Left cardiac atrium (tissue), 4 donors: Measurements from ENCODE around the gene NFKBIE. TPM values are rescaled to one million over a fixed set of nuclear protein-coding genes. Genes with fewer than 3 reads are reported as not detected.
"Not testable (repeated sequence)": the region's sequence is repeated elsewhere in the genome, so short reads cannot be mapped to it uniquely, and the experiment has no call there.

Experiments
- ATAC-seq, 2 donors: fragments of 200-7000 bp; cut with Tn5 transposase; one replicate each; pipeline ENCODE4 v1.9.1; 2020; ENCODE audit warnings: mild to moderate bottlenecking in 2 of 2, moderate library complexity in 2 of 2
- DNase-seq: peaks from one replicate; pipeline ENCODE4 v3.0.0-alpha.2; 2020
- intact Hi-C, 2 donors: fragments of 100-400 bp; cut with DNase I; formaldehyde crosslinking; loops; one replicate each; pipeline versions ENCODE4 v1.14.1 to v1.15.1; 2022 to 2023
- long read RNA-seq: library from polyadenylated mRNA; unstranded; transcript quantifications from one replicate; pipeline ENCODE4 v2.0.0, GENCODE V29; 2021
- total RNA-seq, 2 donors: library from RNA; stranded (reverse); fragmentation: NEBNext Ultra II Directional; extraction: Animal tissue kit (Norgen Biotek cat#: 25700); gene quantifications; one replicate each; pipeline ENCODE4 v1.2.1, GENCODE V29; 2021
- donor health status: DM: no; HTN: yes; CAD: no.
- donor health status: DM: no; HTN: yes; CAD: no; lungs with severe emphysema.
- donor health status: DM: yes; HTN: yes; CAD: no.
- donor health status: Dilated cardiomyopathy.

NFKBIE gene
- 1 to 10 TPM; 3.8 to 5.8 TPM for total RNA-seq
- long read RNA-seq, partial matches to known transcripts, result 1 of 1 reads
- long read RNA-seq, other reads (novel, unspliced or antisense), result 0 of 1 reads

- ATAC-seq, result peak; percentile 94 to 95
- intact Hi-C loops, result loop anchor here in 1 of 2 donors (10.0 kb wide), 1 partner anchor 170 kb away; no protein-coding TSS in a partner anchor
- peak; percentile 98 for DNase-seq
Measured at GRCh38 chr6:44265007-44265721, at the start of gene NFKBIE. TSS of gene NFKBIE (minus strand) at chr6:44265551. CDS start at chr6:44265346, 205 bp downstream.

- intact Hi-C loops, ATAC-seq, DNase-seq: not testable (repeated sequence)
Measured at GRCh38 chr6:44314657-44315056, 49.3 kb upstream of the NFKBIE start.

GRCh38 chr6:44312901-44313788 is 47.8 kb upstream of the NFKBIE start, which contains the start of gene AARS2:
TSS of gene AARS2 (minus strand) at chr6:44313347. CDS start at chr6:44313323, 24 bp downstream.
- ATAC-seq (peak; percentile 94 to 98), DNase-seq (peak; percentile 89)
- intact Hi-C loops, result no loop called here

- intact Hi-C loops, result no loop called here
- ATAC-seq (no peak), DNase-seq (no peak)
Measured at GRCh38 chr6:44311767-44312166, 46.4 kb upstream of the NFKBIE start.

GRCh38 chr6:44311304-44311703 is 46.0 kb upstream of the NFKBIE start:
- intact Hi-C loops, result no loop called here
- ATAC-seq, result no peak
- DNase-seq, result no peak

GRCh38 chr6:44310241-44310640 is 44.9 kb upstream of the NFKBIE start:
- intact Hi-C loops, result no loop called here
- DNase-seq, result no peak
- no peak for ATAC-seq

- intact Hi-C loops, result no loop called here
- ATAC-seq, result no peak
Measured at GRCh38 chr6:44309631-44310030, 44.3 kb upstream of the NFKBIE start.

GRCh38 chr6:44309092-44309491 is 43.7 kb upstream of the NFKBIE start:
- DNase-seq, result no peak

More at GRCh38 chr6:44309631-44310030, 44.3 kb upstream of the NFKBIE start:
- DNase-seq, result no peak

GRCh38 chr6:44307217-44307616 is 41.9 kb upstream of the NFKBIE start:
- intact Hi-C loops, result no loop called here
- DNase-seq (no peak), ATAC-seq (no peak)

More at GRCh38 chr6:44309092-44309491, 43.7 kb upstream of the NFKBIE start:
- peak in 1 of 2 donors; percentile 54 for ATAC-seq
- intact Hi-C loops, result no loop called here

GRCh38 chr6:44306710-44307109 is 41.4 kb upstream of the NFKBIE start:
- intact Hi-C loops, result no loop called here
- no peak for DNase-seq
- no peak for ATAC-seq

- DNase-seq (no peak), ATAC-seq (no peak)
- intact Hi-C loops, result no loop called here
Measured at GRCh38 chr6:44305200-44305725, 39.9 kb upstream of the NFKBIE start.

GRCh38 chr6:44304282-44305199 is 39.2 kb upstream of the NFKBIE start:
- peak in 1 of 2 donors; percentile 10 for ATAC-seq
- intact Hi-C loops, result no loop called here
- DNase-seq, result peak; percentile 33

GRCh38 chr6:44303842-44304241 is 38.5 kb upstream of the NFKBIE start:
- no peak for ATAC-seq
- intact Hi-C loops, result no loop called here
- no peak for DNase-seq

GRCh38 chr6:44302856-44303255 is 37.5 kb upstream of the NFKBIE start:
- no peak for DNase-seq
- no peak for ATAC-seq
- intact Hi-C loops, result no loop called here

GRCh38 chr6:44301782-44302564 is 36.6 kb upstream of the NFKBIE start:
- DNase-seq, result no peak
- intact Hi-C loops, result no loop called here
- no peak for ATAC-seq

GRCh38 chr6:44301106-44301505 is 35.8 kb upstream of the NFKBIE start:
- intact Hi-C loops, result no loop called here
- no peak for DNase-seq
- ATAC-seq, result no peak

GRCh38 chr6:44300292-44300823 is 35.0 kb upstream of the NFKBIE start:
- intact Hi-C loops, result no loop called here
- ATAC-seq, result no peak
- no peak for DNase-seq

- DNase-seq (no peak), ATAC-seq (no peak)
- intact Hi-C loops, result no loop called here
Measured at GRCh38 chr6:44298864-44299263, 33.5 kb upstream of the NFKBIE start.
